ENCODE data around the gene MCM10. TPM values are rescaled to one million over a fixed set of nuclear protein-coding genes. Genes with fewer than 3 reads are reported as not detected.

Gene MCM10
- total and polyA plus RNA-seq, 8 donors, result 0.31 to 7.6 (median 2.9) TPM

GRCh38 chr10:13188593-13188992, 27.2 kb downstream of the MCM10 start:
- no peaks in the 10 kb centered on the region for H3K36me3 ChIP-seq
- H3K27me3 ChIP-seq, result no peaks in the 10 kb centered on the region
- WGBS, 5 donors, result 94 to 96% (median 95%) methylated on average over 10 of the region's 10 CpGs
- no peak overlapping the region for H3K4me3 ChIP-seq
- no peak for TF ChIP-seq EP300 (IDR thresholded peaks at IDR 0.05)
- TF ChIP-seq POLR2A (IDR thresholded peaks at IDR 0.05), result no peak
- TF ChIP-seq, protein P1, sequence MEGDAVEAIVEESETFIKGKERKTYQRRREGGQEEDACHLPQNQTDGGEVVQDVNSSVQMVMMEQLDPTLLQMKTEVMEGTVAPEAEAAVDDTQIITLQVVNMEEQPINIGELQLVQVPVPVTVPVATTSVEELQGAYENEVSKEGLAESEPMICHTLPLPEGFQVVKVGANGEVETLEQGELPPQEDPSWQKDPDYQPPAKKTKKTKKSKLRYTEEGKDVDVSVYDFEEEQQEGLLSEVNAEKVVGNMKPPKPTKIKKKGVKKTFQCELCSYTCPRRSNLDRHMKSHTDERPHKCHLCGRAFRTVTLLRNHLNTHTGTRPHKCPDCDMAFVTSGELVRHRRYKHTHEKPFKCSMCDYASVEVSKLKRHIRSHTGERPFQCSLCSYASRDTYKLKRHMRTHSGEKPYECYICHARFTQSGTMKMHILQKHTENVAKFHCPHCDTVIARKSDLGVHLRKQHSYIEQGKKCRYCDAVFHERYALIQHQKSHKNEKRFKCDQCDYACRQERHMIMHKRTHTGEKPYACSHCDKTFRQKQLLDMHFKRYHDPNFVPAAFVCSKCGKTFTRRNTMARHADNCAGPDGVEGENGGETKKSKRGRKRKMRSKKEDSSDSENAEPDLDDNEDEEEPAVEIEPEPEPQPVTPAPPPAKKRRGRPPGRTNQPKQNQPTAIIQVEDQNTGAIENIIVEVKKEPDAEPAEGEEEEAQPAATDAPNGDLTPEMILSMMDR (IDR thresholded peaks at IDR 0.05), result no peak
- no peak for TF ChIP-seq POLR2AphosphoS5 (IDR thresholded peaks at IDR 0.05)
- intact Hi-C loops (cut with DNase I; ENCODE audit: low total_unique reads), result no loop called here
- no peak overlapping the region for H3K27ac ChIP-seq
- no peak for DNase-seq
- H3K9me3 ChIP-seq, result no peaks in the 10 kb centered on the region
- H3K4me1 ChIP-seq, result peaks cover 0 to 6% (median 0%) of the 10 kb centered on the region in 4 donors

DNA sequence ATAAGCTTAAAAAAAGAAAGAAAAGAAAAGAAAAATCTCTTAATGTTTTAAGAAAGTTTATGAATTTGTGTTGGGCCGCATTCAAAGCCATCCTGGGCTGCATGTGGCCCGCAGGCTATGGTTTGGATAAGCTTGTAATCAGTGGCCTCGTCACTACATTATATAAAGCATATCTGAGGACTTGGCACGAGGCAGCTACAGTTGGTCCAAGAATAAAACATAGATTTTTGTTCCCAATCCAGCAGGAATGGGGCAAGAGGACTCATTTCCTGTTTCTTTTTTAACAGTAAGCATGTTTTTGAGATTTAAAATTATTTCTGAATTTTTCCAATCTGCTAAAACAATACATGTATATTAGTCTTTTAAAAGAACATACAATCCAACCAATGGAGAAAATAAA, 28.6 kb downstream of the MCM10 start:
- no peaks in the 10 kb centered on the region for H3K36me3 ChIP-seq
- intact Hi-C loops (cut with DNase I; ENCODE audit: low total_unique reads), result no loop called here
- WGBS, 5 donors, result 21 to 60% (median 32%) methylated on average over 4 of the region's 4 CpGs
- H3K4me1 ChIP-seq, result peaks cover 0 to 3% (median 0%) of the 10 kb centered on the region in 4 donors
- peak in 1 of 2 donors; percentile 38 for DNase-seq
- no peaks in the 10 kb centered on the region for H3K27me3 ChIP-seq
- TF ChIP-seq, protein P1 (IDR thresholded peaks at IDR 0.05), result no peak
- TF ChIP-seq POLR2A (IDR thresholded peaks at IDR 0.05) (no peak), POLR2AphosphoS5 (IDR thresholded peaks at IDR 0.05) (no peak), EP300 (IDR thresholded peaks at IDR 0.05) (no peak)
- H3K27ac ChIP-seq, result no peak overlapping the region
- H3K4me3 ChIP-seq, result no peak overlapping the region
- no peaks in the 10 kb centered on the region for H3K9me3 ChIP-seq

DNA sequence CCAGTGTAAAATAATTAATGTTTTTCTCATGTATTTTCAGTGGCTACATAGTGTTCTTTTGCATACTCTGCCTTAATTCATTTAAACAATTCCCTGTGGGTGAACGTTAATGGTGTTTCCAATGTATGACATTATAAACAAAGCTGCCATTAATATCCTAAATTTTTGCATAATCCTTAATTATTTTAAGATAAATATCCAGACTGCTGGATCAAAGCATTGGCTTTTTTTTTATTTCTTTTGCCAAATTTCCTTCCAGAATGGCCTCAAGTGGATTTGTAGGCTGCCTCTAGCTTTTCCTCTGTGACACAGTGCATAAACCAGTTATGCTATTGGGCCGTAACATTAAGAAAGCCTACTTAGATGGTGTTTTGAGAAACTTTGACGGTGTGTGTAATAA, 29.5 kb downstream of the MCM10 start:
- Histone ChIP-seq H3K4me1 (no peaks in the 10 kb centered on the region), H3K27ac (no peak overlapping the region), H3K9me3 (no peaks in the 10 kb centered on the region), H3K36me3 (no peaks in the 10 kb centered on the region), H3K4me3 (no peak overlapping the region), H3K27me3 (no peaks in the 10 kb centered on the region)
- intact Hi-C loops (cut with DNase I; ENCODE audit: low total_unique reads), result no loop called here
- TF ChIP-seq, protein P1 (IDR thresholded peaks at IDR 0.05), result no peak
- TF ChIP-seq POLR2A (IDR thresholded peaks at IDR 0.05) (no peak), EP300 (IDR thresholded peaks at IDR 0.05) (no peak), POLR2AphosphoS5 (IDR thresholded peaks at IDR 0.05) (no peak)
- 77 to 90% (median 84%) methylated on average over 3 of the region's 3 CpGs for WGBS, 5 donors
- DNase-seq, result no peak

DNA sequence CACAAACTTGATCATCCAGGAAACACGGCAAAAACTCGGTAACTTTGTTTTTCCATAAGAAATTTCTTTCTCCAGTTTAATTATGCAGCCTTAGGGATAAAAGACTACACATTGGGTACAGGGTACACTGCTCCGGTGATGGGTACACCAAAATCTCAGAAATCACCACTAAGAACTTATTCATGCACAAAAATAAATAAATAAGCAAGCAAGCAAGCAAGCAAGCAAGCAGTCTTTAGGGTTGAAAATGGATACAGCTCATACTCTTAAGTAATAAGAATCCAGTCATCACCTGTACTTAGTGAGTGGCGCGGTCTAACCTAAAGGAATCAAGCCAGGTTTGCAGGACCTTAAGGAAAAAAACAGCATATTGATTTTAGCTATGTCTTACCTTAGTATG, 30.0 kb downstream of the MCM10 start:
- Histone ChIP-seq H3K27ac (no peak overlapping the region), H3K4me3 (no peak overlapping the region), H3K4me1 (no peaks in the 10 kb centered on the region), H3K9me3 (no peaks in the 10 kb centered on the region), H3K27me3 (no peaks in the 10 kb centered on the region), H3K36me3 (no peaks in the 10 kb centered on the region)
- no peak for DNase-seq
- TF ChIP-seq POLR2AphosphoS5 (IDR thresholded peaks at IDR 0.05), result no peak
- TF ChIP-seq, protein P1 (IDR thresholded peaks at IDR 0.05), result no peak
- TF ChIP-seq EP300 (IDR thresholded peaks at IDR 0.05), result no peak
- intact Hi-C loops (cut with DNase I; ENCODE audit: low total_unique reads), result no loop called here
- 91 to 98% (median 94%) methylated on average over 5 of the region's 5 CpGs for WGBS, 5 donors
